ENCODE measurements around the gene PTPRS.

PTPRS gene

DNA sequence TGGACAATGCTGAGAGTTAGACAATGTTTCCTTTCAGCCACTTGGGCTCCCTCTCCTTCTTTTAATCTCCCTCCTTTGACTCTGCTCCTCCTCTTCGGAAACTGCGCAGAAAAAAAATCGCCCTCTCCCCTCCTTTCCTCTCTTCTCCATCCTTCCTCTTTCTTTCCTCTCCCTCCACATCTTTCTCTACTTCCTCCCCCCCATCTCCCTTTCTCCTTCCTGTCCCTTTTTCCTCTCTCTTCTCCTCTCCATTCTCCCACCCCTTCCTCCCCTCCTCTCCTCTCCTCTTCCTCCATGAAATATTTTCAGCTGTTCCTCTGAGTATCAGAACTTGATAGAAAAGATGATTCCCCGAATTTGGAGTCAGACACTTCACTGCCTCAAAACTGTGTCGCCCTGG, 15.1 kb upstream of the PTPRS start:
- no peak overlapping the region for H3K27ac ChIP-seq (ENCODE audit: low read depth in 2 of 2, low read length in 2 of 2)
- H3K9me3 ChIP-seq (ENCODE audit: control insufficient read depth in 2 of 2, low read length in 2 of 2) = no peaks in the 10 kb centered on the region
- peaks cover 5 to 7% of the 10 kb centered on the region in 2 donors for H3K27me3 ChIP-seq (ENCODE audit: control insufficient read depth in 2 of 2, insufficient read depth in 2 of 2, low read length in 2 of 2)
- H3K4me1 ChIP-seq (ENCODE audit: control insufficient read depth in 2 of 2, insufficient read depth in 2 of 2, low read length in 2 of 2) = no peaks in the 10 kb centered on the region
- no peak overlapping the region for H3K4me3 ChIP-seq (ENCODE audit: low read length in 2 of 2)
- no peaks in the 10 kb centered on the region for H3K36me3 ChIP-seq (ENCODE audit: control insufficient read depth in 2 of 2, insufficient read depth in 2 of 2, low read length in 2 of 2)
- H3K9ac ChIP-seq (ENCODE audit: low read depth in 1 of 2, low read length in 2 of 2) = no peak overlapping the region

DNA sequence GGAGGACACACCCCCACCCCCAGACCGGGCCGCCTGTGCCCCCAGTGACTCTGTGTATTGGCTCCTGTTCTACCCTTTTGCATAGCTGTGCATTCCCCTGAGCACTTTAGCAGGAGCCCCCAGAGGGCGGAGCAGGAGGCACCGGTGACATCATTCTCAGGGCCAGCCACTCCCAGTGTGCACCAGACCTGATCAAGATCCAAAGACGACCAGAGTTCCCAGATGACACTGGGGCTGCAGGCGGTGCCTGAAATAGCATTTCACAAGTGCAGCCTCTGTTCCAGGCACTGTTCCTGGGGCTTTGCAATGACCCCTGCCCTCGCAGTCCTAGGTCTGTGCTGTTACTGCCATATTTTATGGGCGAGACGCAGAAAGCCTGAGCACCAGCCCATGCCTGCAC, 14.5 kb upstream of the PTPRS start:
- Histone ChIP-seq H3K9me3 (ENCODE audit: control insufficient read depth in 2 of 2, low read length in 2 of 2) (no peaks in the 10 kb centered on the region), H3K27ac (ENCODE audit: low read depth in 2 of 2, low read length in 2 of 2) (no peak overlapping the region), H3K4me3 (ENCODE audit: low read length in 2 of 2) (no peak overlapping the region), H3K27me3 (ENCODE audit: control insufficient read depth in 2 of 2, insufficient read depth in 2 of 2, low read length in 2 of 2) (peaks cover 5 to 7% of the 10 kb centered on the region in 2 donors), H3K4me1 (ENCODE audit: control insufficient read depth in 2 of 2, insufficient read depth in 2 of 2, low read length in 2 of 2) (no peaks in the 10 kb centered on the region), H3K36me3 (ENCODE audit: control insufficient read depth in 2 of 2, insufficient read depth in 2 of 2, low read length in 2 of 2) (no peaks in the 10 kb centered on the region), H3K9ac (ENCODE audit: low read depth in 1 of 2, low read length in 2 of 2) (no peak overlapping the region)

DNA sequence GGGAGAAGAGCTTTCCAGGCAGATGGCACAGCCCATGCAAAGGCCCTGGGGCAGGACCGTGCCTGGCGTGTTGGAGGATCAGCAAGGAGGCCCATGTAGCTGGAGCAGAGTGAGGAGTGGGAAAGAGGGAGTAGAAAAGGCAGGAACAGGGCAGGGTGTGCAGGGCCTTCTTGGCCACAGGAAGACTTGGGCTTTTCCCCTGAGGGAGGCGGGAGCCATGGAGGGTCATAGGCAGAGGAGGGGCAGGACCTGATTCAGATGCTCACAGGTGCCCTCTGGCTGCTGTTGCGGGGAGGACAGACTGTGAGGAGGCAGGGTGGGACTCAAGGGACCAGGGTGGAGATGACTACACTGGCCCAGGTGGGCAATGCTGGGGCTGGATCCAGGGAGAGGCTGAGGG, 13.8 kb upstream of the PTPRS start:
- Histone ChIP-seq H3K9ac (ENCODE audit: low read depth in 1 of 2, low read length in 2 of 2) (no peak overlapping the region), H3K27ac (ENCODE audit: low read depth in 2 of 2, low read length in 2 of 2) (no peak overlapping the region), H3K27me3 (ENCODE audit: control insufficient read depth in 2 of 2, insufficient read depth in 2 of 2, low read length in 2 of 2) (peaks cover 5 to 7% of the 10 kb centered on the region in 2 donors), H3K36me3 (ENCODE audit: control insufficient read depth in 2 of 2, insufficient read depth in 2 of 2, low read length in 2 of 2) (no peaks in the 10 kb centered on the region), H3K4me1 (ENCODE audit: control insufficient read depth in 2 of 2, insufficient read depth in 2 of 2, low read length in 2 of 2) (no peaks in the 10 kb centered on the region), H3K4me3 (ENCODE audit: low read length in 2 of 2) (no peak overlapping the region), H3K9me3 (ENCODE audit: control insufficient read depth in 2 of 2, low read length in 2 of 2) (no peaks in the 10 kb centered on the region)

DNA sequence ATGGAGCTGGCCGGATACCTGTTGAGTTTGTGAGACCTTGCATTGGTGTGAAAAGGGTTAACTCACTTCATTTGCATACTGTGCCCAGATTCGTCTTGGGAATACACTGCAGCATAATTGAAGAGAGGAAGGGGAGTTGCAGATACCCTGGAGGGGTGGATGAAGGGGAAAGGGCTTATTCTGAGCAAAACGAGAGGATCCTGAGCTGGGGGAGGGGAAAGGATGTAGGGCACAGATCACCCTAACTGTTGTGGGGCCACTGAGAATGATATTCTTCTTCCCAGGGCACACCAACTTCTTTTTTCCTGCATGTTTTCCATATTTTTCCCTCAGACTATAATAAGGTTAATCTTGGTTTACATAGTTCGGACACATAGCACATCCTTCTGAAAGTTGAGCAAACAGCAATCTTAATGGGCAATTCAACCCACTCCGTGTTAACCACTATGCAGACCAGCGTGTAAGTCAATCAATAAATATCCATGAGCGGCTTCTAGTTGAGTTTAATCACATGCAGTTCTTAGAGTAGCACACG, 11.7 kb upstream of the PTPRS start:
- no peak overlapping the region for H3K4me3 ChIP-seq (ENCODE audit: low read length in 2 of 2)
- H3K27me3 ChIP-seq (ENCODE audit: control insufficient read depth in 2 of 2, insufficient read depth in 2 of 2, low read length in 2 of 2) = peaks cover 5 to 7% of the 10 kb centered on the region in 2 donors
- no peak overlapping the region for H3K27ac ChIP-seq (ENCODE audit: low read depth in 2 of 2, low read length in 2 of 2)
- H3K36me3 ChIP-seq (ENCODE audit: control insufficient read depth in 2 of 2, insufficient read depth in 2 of 2, low read length in 2 of 2) = no peaks in the 10 kb centered on the region
- no peaks in the 10 kb centered on the region for H3K4me1 ChIP-seq (ENCODE audit: control insufficient read depth in 2 of 2, insufficient read depth in 2 of 2, low read length in 2 of 2)
- no peaks in the 10 kb centered on the region for H3K9me3 ChIP-seq (ENCODE audit: control insufficient read depth in 2 of 2, low read length in 2 of 2)
- no peak overlapping the region for H3K9ac ChIP-seq (ENCODE audit: low read depth in 1 of 2, low read length in 2 of 2)

DNA sequence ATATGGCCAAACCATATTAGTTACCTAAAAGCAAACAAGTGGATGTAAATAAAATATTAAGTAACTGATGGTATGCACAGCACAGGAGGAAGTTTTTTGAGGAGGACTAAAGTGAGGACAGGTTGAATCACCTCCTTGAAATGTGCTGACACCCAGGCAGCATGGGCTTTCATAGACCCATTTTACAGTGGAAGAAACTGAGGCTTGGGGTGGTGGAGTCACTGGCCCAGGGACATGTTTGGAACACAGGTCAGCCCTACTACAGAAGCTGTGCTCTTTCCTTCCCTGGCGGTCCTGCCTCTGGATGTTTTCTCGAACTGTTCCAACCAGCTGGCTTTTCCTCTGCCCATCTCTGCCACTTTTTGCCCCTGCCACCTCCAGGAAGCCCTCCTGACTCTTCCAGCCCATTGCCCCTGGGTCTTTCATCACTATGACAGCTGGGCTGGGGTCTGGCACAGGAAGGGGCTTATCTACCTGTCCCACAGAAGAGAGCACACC, 11.2 kb upstream of the PTPRS start:
- Histone ChIP-seq H3K27me3 (ENCODE audit: control insufficient read depth in 2 of 2, insufficient read depth in 2 of 2, low read length in 2 of 2) (peaks cover 5 to 7% of the 10 kb centered on the region in 2 donors), H3K4me3 (ENCODE audit: low read length in 2 of 2) (no peak overlapping the region), H3K27ac (ENCODE audit: low read depth in 2 of 2, low read length in 2 of 2) (no peak overlapping the region), H3K4me1 (ENCODE audit: control insufficient read depth in 2 of 2, insufficient read depth in 2 of 2, low read length in 2 of 2) (no peaks in the 10 kb centered on the region), H3K36me3 (ENCODE audit: control insufficient read depth in 2 of 2, insufficient read depth in 2 of 2, low read length in 2 of 2) (no peaks in the 10 kb centered on the region), H3K9me3 (ENCODE audit: control insufficient read depth in 2 of 2, low read length in 2 of 2) (no peaks in the 10 kb centered on the region), H3K9ac (ENCODE audit: low read depth in 1 of 2, low read length in 2 of 2) (no peak overlapping the region)

DNA sequence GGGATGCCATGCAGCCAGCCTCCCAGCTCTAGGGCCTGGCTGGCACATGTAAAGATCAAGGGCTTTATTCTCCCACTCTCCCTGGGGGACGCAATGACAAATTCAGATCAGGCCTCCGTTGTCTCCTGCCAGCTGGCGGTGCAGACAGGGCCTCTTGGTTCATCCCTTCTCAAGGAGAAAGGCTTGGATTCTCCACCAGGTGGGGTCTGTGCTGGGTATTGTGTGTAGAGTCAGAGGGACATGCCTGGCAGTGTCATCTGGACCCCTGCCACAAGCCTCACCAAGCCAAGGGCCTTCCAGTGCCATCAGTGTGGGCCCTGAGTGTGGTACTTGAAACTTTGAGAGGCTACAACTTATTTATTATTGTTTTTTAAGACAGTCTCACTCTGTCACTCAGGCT, 8.4 kb upstream of the PTPRS start:
- H3K27me3 ChIP-seq (ENCODE audit: control insufficient read depth in 2 of 2, insufficient read depth in 2 of 2, low read length in 2 of 2) = peaks cover 0 to 8% of the 10 kb centered on the region in 2 donors
- H3K4me3 ChIP-seq (ENCODE audit: low read length in 2 of 2) = no peak overlapping the region
- H3K9ac ChIP-seq (ENCODE audit: low read depth in 1 of 2, low read length in 2 of 2) = no peak overlapping the region
- H3K4me1 ChIP-seq (ENCODE audit: control insufficient read depth in 2 of 2, insufficient read depth in 2 of 2, low read length in 2 of 2) = no peaks in the 10 kb centered on the region
- no peaks in the 10 kb centered on the region for H3K9me3 ChIP-seq (ENCODE audit: control insufficient read depth in 2 of 2, low read length in 2 of 2)
- no peaks in the 10 kb centered on the region for H3K36me3 ChIP-seq (ENCODE audit: control insufficient read depth in 2 of 2, insufficient read depth in 2 of 2, low read length in 2 of 2)
- H3K27ac ChIP-seq (ENCODE audit: low read depth in 2 of 2, low read length in 2 of 2) = no peak overlapping the region

DNA sequence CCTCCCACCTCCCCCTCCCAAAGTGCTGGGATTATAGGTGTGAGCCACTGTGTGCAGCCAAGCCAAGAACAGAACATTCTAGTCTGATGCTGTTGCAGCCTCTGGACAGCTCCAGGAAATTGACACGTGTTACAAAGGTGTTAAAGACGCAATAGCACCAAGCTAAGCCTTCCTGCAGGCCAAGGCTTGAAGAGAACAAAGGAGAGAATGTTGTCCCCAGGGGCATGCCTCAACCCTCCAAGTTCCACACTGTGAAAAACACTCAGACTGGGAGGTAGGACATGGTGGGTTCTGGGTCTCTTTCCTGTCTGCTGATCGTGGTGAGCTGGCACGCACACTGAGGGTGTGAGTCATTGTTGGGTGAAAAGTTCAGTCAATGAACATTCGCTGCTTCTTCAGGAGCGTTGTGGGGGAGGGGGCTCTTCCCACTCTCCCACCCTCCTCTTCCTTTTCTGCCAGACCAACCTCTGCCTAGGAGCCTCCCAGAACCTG, 5.3 kb upstream of the PTPRS start:
- Histone ChIP-seq H3K27ac (ENCODE audit: low read depth in 2 of 2, low read length in 2 of 2) (no peak overlapping the region), H3K9ac (ENCODE audit: low read depth in 1 of 2, low read length in 2 of 2) (no peak overlapping the region), H3K4me1 (ENCODE audit: control insufficient read depth in 2 of 2, insufficient read depth in 2 of 2, low read length in 2 of 2) (no peaks in the 10 kb centered on the region), H3K36me3 (ENCODE audit: control insufficient read depth in 2 of 2, insufficient read depth in 2 of 2, low read length in 2 of 2) (no peaks in the 10 kb centered on the region), H3K27me3 (ENCODE audit: control insufficient read depth in 2 of 2, insufficient read depth in 2 of 2, low read length in 2 of 2) (peaks cover 3 to 5% of the 10 kb centered on the region in 2 donors), H3K4me3 (ENCODE audit: low read length in 2 of 2) (no peak overlapping the region), H3K9me3 (ENCODE audit: control insufficient read depth in 2 of 2, low read length in 2 of 2) (no peaks in the 10 kb centered on the region)

DNA sequence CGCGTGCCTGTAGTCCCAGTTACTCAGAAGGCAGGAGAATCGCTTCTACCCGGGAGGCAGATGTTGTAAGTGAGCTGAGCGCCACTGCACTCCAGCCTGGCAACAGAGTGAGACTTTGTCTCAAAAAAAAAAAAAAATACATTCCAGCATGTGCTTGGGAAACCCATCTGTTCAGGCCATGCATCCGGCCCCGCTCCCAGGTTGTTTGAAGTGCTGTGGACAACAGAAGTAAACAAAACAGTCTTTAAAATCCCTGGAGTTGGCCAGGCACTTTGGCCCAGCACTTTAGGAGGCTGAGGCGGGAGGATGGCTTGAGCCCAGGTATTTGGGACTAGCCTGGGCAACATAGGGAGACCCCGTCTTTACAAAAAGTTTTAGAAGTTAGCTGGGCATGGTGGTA, 3.2 kb upstream of the PTPRS start:
- no peak overlapping the region for H3K27ac ChIP-seq (ENCODE audit: low read depth in 2 of 2, low read length in 2 of 2)
- peaks cover 3 to 5% of the 10 kb centered on the region in 2 donors for H3K27me3 ChIP-seq (ENCODE audit: control insufficient read depth in 2 of 2, insufficient read depth in 2 of 2, low read length in 2 of 2)
- H3K4me3 ChIP-seq (ENCODE audit: low read length in 2 of 2) = no peak overlapping the region
- no peaks in the 10 kb centered on the region for H3K36me3 ChIP-seq (ENCODE audit: control insufficient read depth in 2 of 2, insufficient read depth in 2 of 2, low read length in 2 of 2)
- H3K9ac ChIP-seq (ENCODE audit: low read depth in 1 of 2, low read length in 2 of 2) = no peak overlapping the region
- H3K4me1 ChIP-seq (ENCODE audit: control insufficient read depth in 2 of 2, insufficient read depth in 2 of 2, low read length in 2 of 2) = no peaks in the 10 kb centered on the region
- H3K9me3 ChIP-seq (ENCODE audit: control insufficient read depth in 2 of 2, low read length in 2 of 2) = no peaks in the 10 kb centered on the region

DNA sequence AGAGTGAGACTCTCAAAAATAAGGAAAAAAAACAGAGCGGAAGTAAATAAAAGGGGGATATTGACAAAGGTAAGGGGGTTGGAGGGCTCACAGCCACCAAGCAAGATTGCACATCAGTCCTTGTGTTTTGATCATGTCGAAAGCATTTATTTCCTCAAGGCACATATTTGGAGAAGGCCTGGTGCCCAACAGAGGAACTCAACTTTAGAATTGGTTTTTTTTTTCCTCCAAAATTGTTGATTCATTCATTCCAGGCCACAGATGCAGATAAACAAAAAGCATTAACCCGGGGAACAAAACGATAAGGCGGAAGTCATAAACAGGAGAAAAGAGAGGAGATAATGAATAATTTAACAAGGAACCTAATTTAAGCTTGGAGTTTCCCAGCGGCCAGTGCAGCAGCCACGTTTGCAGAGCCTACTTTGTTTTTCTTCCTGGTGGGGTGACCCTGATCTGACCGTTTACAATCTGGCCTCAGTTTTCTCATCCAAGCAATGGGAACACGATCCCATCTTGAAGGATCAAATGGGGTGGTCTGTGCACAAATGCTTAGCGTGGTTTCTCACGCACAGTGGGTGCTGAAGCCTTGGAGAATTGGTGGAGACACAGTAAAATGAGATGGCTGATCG, 2.1 kb upstream of the PTPRS start:
- Histone ChIP-seq H3K36me3 (ENCODE audit: control insufficient read depth in 2 of 2, insufficient read depth in 2 of 2, low read length in 2 of 2) (no peaks in the 10 kb centered on the region), H3K4me3 (ENCODE audit: low read length in 2 of 2) (no peak overlapping the region), H3K4me1 (ENCODE audit: control insufficient read depth in 2 of 2, insufficient read depth in 2 of 2, low read length in 2 of 2) (no peaks in the 10 kb centered on the region), H3K9me3 (ENCODE audit: control insufficient read depth in 2 of 2, low read length in 2 of 2) (no peaks in the 10 kb centered on the region), H3K27ac (ENCODE audit: low read depth in 2 of 2, low read length in 2 of 2) (no peak overlapping the region), H3K27me3 (ENCODE audit: control insufficient read depth in 2 of 2, insufficient read depth in 2 of 2, low read length in 2 of 2) (peaks cover 7 to 8% of the 10 kb centered on the region in 2 donors), H3K9ac (ENCODE audit: low read depth in 1 of 2, low read length in 2 of 2) (no peak overlapping the region)

DNA sequence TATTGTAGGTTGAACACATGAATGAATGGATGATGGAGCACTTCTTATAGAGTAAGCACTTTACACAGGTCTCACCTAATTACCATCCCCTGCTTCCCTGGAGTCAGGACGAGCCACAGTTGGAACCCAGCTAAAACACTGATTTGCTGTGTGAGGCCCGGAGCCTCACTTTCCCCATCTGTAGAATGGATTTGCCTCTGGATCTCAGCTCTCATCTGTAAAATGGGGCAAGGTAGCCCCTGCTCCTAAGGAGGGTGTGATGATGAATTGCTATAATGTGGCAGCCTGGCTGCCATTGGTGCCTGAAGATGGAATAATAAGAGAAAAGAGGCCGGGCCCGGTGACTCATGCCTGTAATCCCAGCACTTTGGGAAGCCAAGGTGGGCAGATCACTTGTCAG, 1.4 kb upstream of the PTPRS start:
- no peak overlapping the region for H3K9ac ChIP-seq (ENCODE audit: low read depth in 1 of 2, low read length in 2 of 2)
- H3K4me3 ChIP-seq (ENCODE audit: low read length in 2 of 2) = no peak overlapping the region
- H3K27me3 ChIP-seq (ENCODE audit: control insufficient read depth in 2 of 2, insufficient read depth in 2 of 2, low read length in 2 of 2) = peaks cover 12 to 13% of the 10 kb centered on the region in 2 donors
- no peaks in the 10 kb centered on the region for H3K4me1 ChIP-seq (ENCODE audit: control insufficient read depth in 2 of 2, insufficient read depth in 2 of 2, low read length in 2 of 2)
- H3K27ac ChIP-seq (ENCODE audit: low read depth in 2 of 2, low read length in 2 of 2) = no peak overlapping the region
- no peaks in the 10 kb centered on the region for H3K9me3 ChIP-seq (ENCODE audit: control insufficient read depth in 2 of 2, low read length in 2 of 2)
- H3K36me3 ChIP-seq (ENCODE audit: control insufficient read depth in 2 of 2, insufficient read depth in 2 of 2, low read length in 2 of 2) = no peaks in the 10 kb centered on the region
